Type B pancreatic cell (in vitro differentiated cells): ENCODE results near the gene CC2D2B. TPM values are rescaled to one million over a fixed set of nuclear protein-coding genes. Genes with fewer than 3 reads are reported as not detected.
"Not testable (repeated sequence)": the region's sequence is repeated elsewhere in the genome, so short reads cannot be mapped to it uniquely, and the experiment has no call there.

Source experiments
- DNase-seq: peaks from one replicate; pipeline ENCODE4 v3.0.0; 2021; ENCODE audit warnings: mixed read lengths; ENCODE audit not compliant: unreplicated experiment; ENCODE audit errors: extremely low spot score
- H3K27ac Mint-ChIP-seq: 2 replicates; pipeline ENCODE4 v1.8.0; 2021; ENCODE audit warnings: mild to moderate bottlenecking, mixed read lengths
- H3K27me3 Mint-ChIP-seq: 2 replicates; pipeline ENCODE4 v1.8.0; 2021; ENCODE audit warnings: mixed read lengths
- H3K36me3 Mint-ChIP-seq: 2 replicates; pipeline ENCODE4 v1.8.0; 2021; ENCODE audit warnings: mixed read lengths
- H3K4me1 Mint-ChIP-seq: one replicate; pipeline ENCODE4 v1.8.0; 2021; ENCODE audit warnings: mixed read lengths; ENCODE audit not compliant: unreplicated experiment
- H3K4me3 Mint-ChIP-seq: 2 replicates; pipeline ENCODE4 v1.8.0; 2021; ENCODE audit warnings: mild to moderate bottlenecking, mixed read lengths
- H3K9me3 Mint-ChIP-seq: 2 replicates; pipeline ENCODE4 v1.8.0; 2021; ENCODE audit warnings: mixed read lengths
- CTCF ChIP-seq: fragments of 200-600 bp; sonication (generic); conservative IDR thresholded peaks from 2 replicates; pipeline ENCODE4 v1.5.0; 2021; ENCODE audit warnings: antibody characterized with exemption, mild to moderate bottlenecking
- total RNA-seq: library from RNA; stranded (reverse); gene quantifications from 2 replicates; pipeline ENCODE4 v1.2.1, GENCODE V29; 2021; ENCODE audit warnings: low replicate concordance

The CC2D2B gene
- total RNA-seq, 1 donor from 2014 or later, result 0.34 TPM

GRCh38 chr10:95889830-95890229 lies 17.9 kb upstream of the CC2D2B start:
- Mint-ChIP-seq H3K4me1 (no peaks in the 10 kb centered on the region), H3K36me3 (peaks cover 27% of the 10 kb centered on the region), H3K27ac (no peak overlapping the region), H3K9me3 (no peaks in the 10 kb centered on the region), H3K27me3 (no peaks in the 10 kb centered on the region), H3K4me3 (no peak overlapping the region)
- TF ChIP-seq CTCF, result no peak
- DNase-seq, result no peak

DNA sequence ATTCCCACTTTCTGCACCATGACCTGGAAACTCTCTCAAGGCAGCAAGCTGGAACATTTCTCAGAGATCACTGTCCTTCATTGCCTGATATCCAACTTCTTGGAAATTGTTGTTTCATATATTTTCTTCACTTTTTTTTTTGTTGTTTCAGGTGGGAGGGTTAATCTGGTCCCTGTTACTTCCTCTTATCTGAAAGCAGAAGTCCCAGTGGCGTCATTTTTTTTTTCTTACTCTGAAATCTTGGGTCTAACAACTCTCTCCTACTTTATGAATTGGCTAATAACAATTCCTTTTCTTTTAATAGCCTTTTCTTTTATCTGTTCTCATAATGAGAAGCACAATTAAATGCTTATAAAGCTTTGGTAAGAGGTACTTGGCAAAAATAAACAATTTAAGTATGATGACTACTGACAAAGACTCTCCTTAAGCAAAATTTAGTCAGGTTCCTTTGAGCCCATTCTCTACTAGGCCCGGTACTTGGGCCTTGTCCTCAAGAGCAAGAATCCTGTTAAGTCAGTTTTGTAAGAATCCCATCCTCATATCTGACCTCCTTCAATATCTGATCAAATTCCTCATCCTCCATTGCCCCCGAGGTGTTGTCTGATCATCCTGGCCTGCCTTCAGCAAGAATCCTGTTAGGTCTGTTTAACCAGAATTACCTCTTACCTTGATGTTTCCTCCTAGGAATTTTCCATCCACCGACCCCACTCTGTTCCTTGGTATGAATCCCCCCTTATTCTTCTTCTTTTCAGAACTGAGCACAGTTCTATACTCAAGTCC lies 11.5 kb upstream of the CC2D2B start:
- TF ChIP-seq CTCF, result no peak
- peaks cover 59% of the 10 kb centered on the region for H3K36me3 Mint-ChIP-seq
- H3K27me3 Mint-ChIP-seq, result no peaks in the 10 kb centered on the region
- no peaks in the 10 kb centered on the region for H3K4me1 Mint-ChIP-seq
- DNase-seq, result no peak
- no peaks in the 10 kb centered on the region for H3K9me3 Mint-ChIP-seq
- H3K27ac Mint-ChIP-seq, result peak overlapping the region; percentile 91
- no peak overlapping the region for H3K4me3 Mint-ChIP-seq

DNA sequence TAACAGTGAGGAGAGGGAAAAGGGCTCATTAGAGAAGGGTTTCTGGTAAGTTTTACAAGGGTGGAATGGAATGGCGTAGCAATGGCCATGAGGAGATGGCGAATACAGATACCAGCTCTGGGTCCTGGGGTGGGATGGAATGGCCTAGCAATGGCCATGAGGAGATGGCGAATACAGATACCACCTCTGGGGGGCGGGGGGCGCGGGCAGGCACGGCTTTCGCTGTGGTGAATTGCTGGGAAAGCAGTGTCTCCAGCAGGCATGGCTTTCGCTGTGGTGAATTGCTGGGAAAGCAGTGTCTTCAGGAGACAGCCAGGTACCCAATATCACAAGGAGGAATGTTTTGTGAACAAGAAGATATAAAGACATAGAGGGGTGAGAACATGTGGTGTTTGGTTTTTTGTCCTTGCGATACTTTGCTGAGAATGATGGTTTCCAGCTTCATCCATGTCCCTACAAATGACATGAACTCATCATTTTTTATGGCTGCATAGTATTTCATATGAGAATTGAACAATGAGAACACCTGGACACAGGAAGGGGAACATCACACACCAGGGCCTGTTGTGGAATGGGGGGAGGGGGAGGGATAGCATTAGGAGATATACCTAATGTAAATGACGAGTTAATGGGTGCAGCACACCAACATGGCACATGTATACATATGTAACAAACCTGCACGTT lies 1.7 kb upstream of the CC2D2B start:
- DNase-seq, H3K4me1 Mint-ChIP-seq, H3K27ac Mint-ChIP-seq, H3K27me3 Mint-ChIP-seq, H3K9me3 Mint-ChIP-seq, H3K36me3 Mint-ChIP-seq: not testable (repeated sequence)
- H3K4me3 Mint-ChIP-seq, result peak overlapping the region; percentile 74

DNA sequence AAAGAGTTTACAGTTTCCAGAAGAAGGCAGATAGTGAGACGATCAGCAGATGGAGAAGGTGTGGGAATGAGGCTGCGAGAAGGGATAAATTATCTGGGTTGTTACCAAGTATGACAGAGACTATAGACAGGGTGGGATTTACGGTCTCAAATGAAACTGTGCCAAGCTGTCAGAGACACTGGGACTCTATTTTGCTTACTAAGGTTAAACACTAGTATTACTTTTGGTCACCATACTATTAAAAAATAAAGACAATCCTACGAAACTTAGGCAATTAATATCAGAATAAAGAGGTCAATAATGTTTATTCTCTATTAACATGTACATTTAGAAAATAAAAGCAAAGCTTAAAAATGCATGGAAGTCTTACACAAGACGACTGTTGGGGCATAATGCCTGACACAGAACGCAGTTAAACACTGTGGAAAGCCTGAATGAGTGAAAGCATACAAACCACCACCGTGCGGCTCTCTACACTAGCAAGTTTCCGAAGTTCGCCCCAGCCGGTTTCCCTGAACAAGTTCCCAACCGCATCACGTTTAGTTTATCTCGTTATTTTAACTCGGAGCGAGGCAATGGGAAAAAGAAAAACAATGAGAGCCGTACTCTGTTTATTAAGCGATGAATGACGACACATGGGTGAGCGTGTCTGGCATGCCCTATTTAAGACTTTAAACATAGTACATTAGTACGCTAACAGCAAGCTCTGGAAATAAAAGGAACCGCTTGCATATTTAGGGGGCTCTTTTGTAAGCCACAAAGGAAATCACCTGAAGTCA lies 909 bp upstream of the CC2D2B start:
- H3K9me3 Mint-ChIP-seq, result peaks cover 5% of the 10 kb centered on the region
- peak; percentile 41 for TF ChIP-seq CTCF
- H3K27ac Mint-ChIP-seq, result peak overlapping the region; percentile 87
- peak overlapping the region; percentile 92 for H3K4me3 Mint-ChIP-seq
- peaks cover 9% of the 10 kb centered on the region for H3K4me1 Mint-ChIP-seq
- DNase-seq, result no peak
- H3K36me3 Mint-ChIP-seq, result peaks cover 5% of the 10 kb centered on the region
- peaks cover 7% of the 10 kb centered on the region for H3K27me3 Mint-ChIP-seq

- Mint-ChIP-seq H3K4me1 (peaks cover 9% of the 10 kb centered on the region), H3K36me3 (no peaks in the 10 kb centered on the region), H3K27me3 (peaks cover 10% of the 10 kb centered on the region), H3K27ac (no peak overlapping the region), H3K9me3 (peaks cover 5% of the 10 kb centered on the region), H3K4me3 (peak overlapping the region; percentile 92)
- no peak for DNase-seq
- no peak for TF ChIP-seq CTCF
These were observed 675 bp downstream of the CC2D2B start for GRCh38 chr10:95908450-95908849.
